Measurements from ENCODE around the gene RBM26. TPM values are rescaled to one million over a fixed set of nuclear protein-coding genes. Genes with fewer than 3 reads are reported as not detected.
"Not testable (repeated sequence)": the region's sequence is repeated elsewhere in the genome, so short reads cannot be mapped to it uniquely, and the experiment has no call there.

RBM26 gene
- total RNA-seq, 1 donor from 2014 or later: 43.2 TPM

GRCh38 chr13:79387853-79388252, 18.2 kb downstream of the RBM26 start:
- no peak for DNase-seq (ENCODE audit: low read depth)

DNA sequence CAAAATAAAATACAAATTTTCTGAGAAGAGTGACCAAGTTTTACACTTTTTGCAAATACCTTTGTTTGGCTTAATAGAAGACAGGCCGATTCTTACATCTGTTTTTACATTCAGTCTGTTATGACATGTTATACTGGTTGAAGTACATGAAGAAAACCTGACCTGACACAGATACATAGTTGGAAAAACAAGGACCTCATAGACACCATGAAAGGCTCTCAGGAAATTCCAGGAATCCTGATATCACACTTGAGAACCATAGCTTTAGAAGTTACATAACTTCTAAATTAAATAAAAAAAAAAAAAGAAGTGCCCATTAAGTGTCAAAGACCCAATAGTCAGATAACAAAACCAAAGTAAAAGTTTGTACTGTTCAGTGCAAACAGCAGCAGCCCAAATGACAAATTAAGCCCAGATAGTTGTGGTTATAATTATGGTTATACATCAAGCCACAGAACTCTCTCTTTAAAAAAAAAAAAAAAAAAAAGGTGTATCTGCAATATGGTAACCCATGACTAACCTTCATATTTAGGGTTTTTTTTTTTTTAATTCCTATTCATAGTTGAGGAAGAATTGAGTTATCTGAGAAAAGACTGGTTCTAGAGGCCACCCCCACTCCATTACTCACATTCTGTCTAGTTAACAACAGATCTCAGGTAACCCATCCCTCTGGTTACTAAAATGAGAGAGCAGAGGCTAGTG, 19.8 kb downstream of the RBM26 start:
- no peak for DNase-seq (ENCODE audit: low read depth)

DNA sequence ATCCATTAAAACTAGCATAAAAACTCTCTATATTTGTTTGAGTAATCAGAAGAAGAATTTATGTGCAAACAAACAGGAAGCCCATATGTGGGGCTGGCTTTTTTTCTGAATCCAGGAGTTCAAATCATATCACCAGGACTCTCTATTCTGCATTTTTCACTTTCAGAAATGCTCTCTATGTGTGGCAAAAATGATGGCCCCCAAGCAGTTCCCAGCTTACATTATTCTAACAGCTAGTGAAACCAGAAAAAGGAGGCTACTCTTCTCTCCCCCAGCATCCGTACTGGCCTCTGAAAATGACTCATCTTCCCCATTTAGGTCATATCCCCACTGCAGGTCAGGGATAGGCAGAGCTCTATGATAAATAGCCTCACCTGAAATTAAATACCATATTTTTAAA, 20.4 kb downstream of the RBM26 start:
- peak; percentile 31 for DNase-seq (ENCODE audit: low read depth)

DNA sequence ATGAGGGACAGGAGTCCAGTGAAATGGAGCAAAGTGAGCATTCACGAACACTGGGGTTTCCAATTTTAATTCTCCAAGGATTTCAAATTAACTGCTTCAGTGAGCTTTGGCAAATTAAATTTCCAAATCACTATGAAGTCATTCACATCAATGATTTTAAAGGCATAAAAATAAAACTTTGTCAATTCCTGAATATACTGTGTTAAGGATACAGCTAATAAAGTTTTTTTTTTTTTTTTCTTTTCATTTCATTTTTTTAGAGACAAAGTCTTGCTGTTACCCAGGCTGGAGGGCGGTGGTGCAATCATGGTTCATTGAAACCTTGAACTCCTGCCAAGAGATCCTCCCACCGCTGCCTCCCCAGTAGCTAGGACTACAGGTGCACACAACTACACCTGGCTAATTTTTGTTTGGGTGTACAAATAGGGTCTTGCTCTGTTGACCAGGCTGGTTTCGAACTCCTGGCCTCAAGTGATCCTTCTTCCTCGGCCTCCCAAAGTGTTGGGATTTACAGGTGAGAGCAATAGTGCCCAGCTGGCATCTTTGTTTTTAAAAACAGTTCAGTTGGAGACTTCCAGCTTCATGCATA, 21.9 kb downstream of the RBM26 start:
- no peak for DNase-seq (ENCODE audit: low read depth)

GRCh38 chr13:79382545-79383275, 23.3 kb downstream of the RBM26 start:
- DNase-seq (ENCODE audit: low read depth): no peak

DNA sequence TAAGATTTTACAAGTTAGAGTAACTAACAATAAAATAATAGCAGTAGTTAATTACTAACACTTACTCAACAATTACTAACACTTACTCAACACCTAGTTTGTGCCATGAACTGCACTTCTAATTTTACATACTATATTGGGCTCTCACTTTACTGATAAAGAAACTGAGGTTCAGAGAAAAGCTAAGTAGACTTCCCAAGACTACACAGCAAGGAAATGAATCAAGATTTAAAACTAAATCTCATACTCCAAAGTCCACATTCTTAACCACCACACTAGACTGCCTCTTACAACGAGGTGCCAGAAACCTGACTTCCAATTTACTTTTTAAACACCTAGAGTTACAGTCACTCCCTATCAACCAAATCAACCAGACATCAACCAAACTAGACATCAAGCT, 25.1 kb downstream of the RBM26 start:
- no peak for DNase-seq (ENCODE audit: low read depth)

DNA sequence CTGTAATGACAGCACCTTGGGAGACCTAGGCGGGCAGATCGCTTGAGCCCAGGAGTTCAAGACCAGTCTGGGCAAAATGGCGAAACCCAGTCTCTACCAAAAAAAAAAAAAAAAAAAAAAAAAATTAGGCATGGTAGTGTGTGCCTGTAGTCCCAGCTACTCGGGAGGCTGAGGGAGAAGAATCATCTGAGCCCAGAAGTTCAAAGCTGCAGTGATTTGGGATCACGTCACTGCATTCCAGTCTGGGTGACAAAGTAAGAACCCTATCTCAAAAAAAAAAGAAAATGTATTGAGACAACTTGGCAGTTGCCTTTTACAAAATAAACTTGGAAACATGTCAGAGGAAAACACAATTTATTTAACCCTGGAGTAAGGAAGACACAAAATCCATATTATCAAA, 26.8 kb downstream of the RBM26 start:
- no peak for DNase-seq (ENCODE audit: low read depth)

GRCh38 chr13:79376843-79377242, 29.2 kb downstream of the RBM26 start:
- no peak for DNase-seq (ENCODE audit: low read depth)

- no peak for DNase-seq (ENCODE audit: low read depth)
Measured at GRCh38 chr13:79374578-79374977, 31.5 kb downstream of the RBM26 start.

DNA sequence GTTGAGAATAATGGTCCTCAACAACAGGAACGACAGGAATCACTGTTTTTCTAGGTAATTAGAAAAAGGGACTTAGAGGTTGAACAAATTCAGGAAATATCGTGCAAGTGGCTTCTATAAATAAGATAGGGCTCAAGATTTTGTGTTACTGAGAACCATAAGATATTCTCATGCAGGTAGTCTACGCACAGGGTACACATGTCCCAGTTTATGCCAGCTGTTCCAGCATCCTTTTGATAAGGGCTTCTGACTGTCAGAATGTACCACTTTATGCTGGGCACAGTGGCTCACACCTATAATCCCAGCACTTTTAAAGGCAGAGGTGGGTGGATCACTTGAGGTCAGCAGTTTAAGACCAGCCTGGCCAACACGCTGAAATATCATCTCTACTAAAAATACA, 32.1 kb downstream of the RBM26 start:
- DNase-seq (ENCODE audit: low read depth): no peak

GRCh38 chr13:79369226-79369625, 36.8 kb downstream of the RBM26 start:
- DNase-seq (ENCODE audit: low read depth): no peak

- no peak for DNase-seq (ENCODE audit: low read depth)
Measured at GRCh38 chr13:79365981-79366380, 40.1 kb downstream of the RBM26 start.

- no peak for DNase-seq (ENCODE audit: low read depth)
Measured at GRCh38 chr13:79361299-79361698, 44.8 kb downstream of the RBM26 start.

- no peak for DNase-seq (ENCODE audit: low read depth)
Measured at GRCh38 chr13:79360095-79360494, 46.0 kb downstream of the RBM26 start.

GRCh38 chr13:79359064-79359463, 47.0 kb downstream of the RBM26 start:
- no peak for DNase-seq (ENCODE audit: low read depth)

GRCh38 chr13:79354285-79354684, 51.8 kb downstream of the RBM26 start:
- DNase-seq (ENCODE audit: low read depth): no peak

DNA sequence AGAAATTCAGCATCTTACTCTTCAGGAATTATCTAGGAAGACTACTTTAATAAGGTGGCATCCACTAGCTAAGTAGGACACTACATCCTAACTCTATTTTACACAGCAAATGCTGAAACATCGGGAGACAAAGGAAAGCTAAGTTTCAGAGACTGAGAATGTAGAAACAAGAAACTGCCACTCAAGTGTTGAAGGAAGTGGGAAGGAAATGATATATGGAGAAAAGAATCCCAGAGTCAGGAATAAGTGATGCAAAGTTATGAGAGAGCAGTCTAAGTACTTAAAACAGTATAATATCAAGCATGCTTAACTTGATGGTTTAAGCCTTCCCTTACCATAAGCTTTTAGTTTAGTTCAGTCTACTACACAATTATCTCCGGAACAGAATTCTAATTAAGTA, 52.4 kb downstream of the RBM26 start:
- DNase-seq (ENCODE audit: low read depth): no peak

GRCh38 chr13:79352107-79352506, 53.9 kb downstream of the RBM26 start:
- peak; percentile 20 for DNase-seq (ENCODE audit: low read depth)

GRCh38 chr13:79349608-79350007, 56.4 kb downstream of the RBM26 start:
- not testable (repeated sequence) for DNase-seq (ENCODE audit: low read depth)

GRCh38 chr13:79349011-79349410, 57.0 kb downstream of the RBM26 start:
- no peak for DNase-seq (ENCODE audit: low read depth)

GRCh38 chr13:79346300-79346914, 59.6 kb downstream of the RBM26 start:
- DNase-seq (ENCODE audit: low read depth): no peak

GRCh38 chr13:79341202-79341601, 64.9 kb downstream of the RBM26 start:
- no peak for DNase-seq (ENCODE audit: low read depth)

All from myocyte (in vitro differentiated cells).